ENCODE results near the gene PLA2G7. TPM values are rescaled to one million over a fixed set of nuclear protein-coding genes. Genes with fewer than 3 reads are reported as not detected.

Gene PLA2G7
- total RNA-seq, 2 experiments from 2014 or later: not detected

DNA sequence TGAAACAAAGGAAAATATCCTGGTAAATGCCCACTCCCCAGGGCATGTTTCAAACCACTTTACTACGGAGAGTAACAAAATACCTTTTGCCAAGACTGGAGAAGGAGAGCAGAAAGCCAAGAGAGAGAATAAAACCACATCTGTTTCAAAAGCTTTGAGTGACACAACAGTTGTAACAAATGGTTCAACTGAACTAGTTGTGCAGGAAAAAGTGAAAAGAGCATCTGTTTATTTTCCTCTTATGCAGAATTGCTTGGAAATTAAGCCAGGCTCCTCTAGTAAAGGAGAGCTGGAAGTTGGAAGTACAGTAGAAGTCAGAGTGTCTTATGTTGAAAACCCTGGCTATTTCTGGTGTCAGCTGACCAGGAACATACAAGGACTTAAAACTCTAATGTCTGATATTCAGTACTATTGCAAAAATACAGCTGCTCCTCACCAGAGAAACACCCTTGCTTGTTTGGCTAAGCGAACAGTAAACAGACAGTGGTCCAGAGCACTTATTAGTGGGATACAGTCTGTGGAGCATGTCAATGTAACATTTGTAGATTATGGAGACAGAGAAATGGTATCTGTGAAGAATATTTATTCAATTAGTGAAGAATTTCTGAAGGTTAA, 44.9 kb downstream of the PLA2G7 start:
- ChIA-PET CTCF (no interaction called here), POLR2A (no interaction called here)

DNA sequence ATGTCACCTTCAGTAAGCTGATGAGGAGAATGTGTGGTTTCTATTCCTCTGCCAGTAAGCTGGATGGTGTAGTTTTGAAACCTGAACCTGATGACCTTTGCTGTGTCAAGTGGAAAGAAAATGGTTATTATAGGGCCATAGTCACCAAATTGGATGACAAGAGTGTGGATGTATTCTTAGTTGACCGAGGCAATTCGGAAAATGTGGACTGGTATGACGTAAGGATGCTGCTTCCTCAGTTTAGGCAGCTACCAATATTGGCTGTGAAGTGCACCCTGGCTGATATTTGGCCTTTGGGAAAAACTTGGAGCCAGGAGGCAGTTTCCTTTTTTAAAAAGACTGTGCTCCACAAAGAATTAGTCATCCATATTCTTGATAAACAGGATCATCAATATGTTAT, 45.5 kb downstream of the PLA2G7 start:
- ChIA-PET CTCF (no interaction called here), POLR2A (no interaction called here)

DNA sequence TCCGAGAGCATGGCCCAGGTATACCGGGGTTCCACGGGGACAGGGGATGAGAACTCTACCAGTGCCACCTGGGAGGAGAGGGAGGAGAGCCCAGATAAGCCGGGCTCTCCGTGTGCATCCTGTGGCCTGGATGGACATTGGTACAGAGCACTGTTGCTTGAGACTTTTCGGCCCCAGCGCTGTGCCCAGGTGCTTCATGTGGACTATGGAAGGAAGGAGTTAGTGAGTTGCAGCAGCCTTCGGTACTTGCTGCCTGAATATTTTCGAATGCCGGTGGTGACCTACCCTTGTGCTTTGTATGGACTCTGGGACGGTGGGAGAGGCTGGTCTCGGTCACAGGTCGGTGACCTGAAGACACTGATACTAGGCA, 46.2 kb downstream of the PLA2G7 start:
- ChIA-PET CTCF (no interaction called here), POLR2A (no interaction called here)

DNA sequence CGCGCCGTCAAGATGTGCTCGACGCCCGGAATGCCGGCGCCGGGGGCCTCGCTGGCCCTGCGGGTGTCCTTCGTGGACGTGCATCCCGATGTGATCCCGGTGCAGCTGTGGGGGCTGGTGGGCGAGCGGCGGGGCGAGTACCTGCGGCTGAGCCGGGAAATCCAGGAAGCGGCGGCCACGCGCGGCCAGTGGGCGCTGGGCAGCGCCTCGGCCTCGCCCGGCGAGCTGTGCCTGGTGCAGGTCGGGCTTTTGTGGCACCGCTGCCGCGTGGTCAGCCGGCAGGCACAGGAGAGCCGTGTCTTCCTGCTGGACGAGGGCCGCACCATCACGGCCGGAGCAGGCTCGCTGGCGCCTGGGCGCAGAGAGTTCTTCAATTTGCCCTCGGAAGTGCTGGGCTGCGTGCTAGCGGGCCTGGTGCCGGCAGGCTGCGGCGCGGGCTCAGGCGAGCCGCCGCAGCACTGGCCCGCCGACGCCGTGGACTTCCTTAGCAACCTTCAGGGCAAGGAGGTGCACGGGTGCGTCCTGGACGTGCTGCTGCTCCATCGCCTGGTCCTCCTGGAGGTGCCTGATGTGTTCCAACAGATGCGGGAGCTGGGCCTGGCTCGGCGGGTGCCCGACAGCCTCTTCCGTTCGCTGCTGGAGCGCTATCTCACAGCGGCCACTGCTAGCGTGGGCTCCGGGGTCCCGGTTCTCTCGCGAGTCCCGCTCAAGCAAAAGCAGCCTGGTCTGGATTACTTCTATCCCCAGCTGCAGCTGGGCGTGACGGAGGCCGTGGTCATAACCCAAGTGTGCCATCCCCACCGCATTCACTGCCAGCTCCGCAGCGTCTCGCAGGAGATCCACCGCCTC, 46.8 kb downstream of the PLA2G7 start:
- ChIA-PET CTCF (no interaction called here), POLR2A (no interaction called here)

DNA sequence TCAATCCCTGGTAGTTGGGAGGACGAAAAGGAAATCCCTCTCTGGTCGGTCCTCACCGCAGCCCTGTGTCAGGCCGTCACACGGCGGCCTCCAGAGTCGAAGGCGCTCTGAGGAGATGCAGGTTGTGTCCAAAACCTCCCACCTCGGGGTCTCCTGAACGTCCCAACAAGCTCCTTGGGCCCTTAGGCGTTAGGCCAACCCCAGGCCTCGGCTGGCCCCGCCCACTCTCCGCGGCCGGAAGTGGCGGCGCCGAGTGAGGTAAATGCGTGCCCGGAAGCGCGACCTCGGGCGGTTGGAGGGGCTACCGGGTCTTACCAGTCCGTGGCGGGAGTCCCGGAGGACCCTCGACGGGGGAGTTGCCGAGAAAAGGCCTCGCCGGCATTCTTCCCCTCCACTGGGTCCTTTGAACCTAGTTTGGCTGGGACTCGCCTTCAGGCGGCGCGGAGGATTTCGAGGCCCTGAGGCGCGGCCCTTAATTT, 47.5 kb downstream of the PLA2G7 start, which contains the start of gene TDRD6:
Gene TDRD6 (plus strand): TSS at position 267 of the 479 bp plus-strand sequence. CDS start 244 bp downstream, outside the sequence.
- ChIA-PET POLR2A (no interaction called here), CTCF (no interaction called here)

DNA sequence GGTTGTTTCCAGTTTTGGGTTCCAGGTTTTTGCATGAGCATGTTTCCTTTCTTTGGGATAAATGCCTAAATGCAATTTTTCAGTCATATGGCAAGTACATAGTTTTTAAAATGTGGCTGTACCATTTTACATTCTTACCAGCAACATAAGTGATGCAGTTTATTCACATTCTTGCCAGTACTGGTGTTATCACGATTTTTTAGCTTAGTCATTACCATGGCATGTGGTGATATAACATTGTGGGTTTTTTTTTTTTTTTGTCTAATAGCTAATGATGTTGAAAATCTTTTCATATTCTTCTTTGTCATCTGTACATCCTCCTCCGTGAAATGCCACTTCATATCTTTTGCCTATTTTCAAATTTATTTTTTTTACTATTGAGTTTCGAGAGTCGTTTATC, 50.4 kb downstream of the PLA2G7 start:
- ChIA-PET POLR2A (no interaction called here), CTCF (no interaction called here)

DNA sequence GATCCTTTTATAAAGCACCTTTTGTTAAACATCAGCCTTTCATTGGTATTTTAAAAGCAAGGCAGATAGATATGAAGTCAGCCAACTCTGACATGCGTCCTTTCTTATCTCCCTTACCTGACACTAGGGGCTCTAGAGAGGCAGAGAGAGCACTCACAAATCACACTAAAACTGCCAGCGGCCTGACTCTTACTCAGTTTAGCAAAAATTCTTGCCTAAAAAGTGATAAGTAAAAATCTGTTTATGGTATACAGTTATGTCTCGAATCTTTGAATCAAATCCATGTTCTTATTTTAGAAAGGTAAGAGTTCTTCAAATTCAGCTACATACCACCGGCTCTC, 57.9 kb downstream of the PLA2G7 start:
- ChIA-PET POLR2A (no interaction called here), CTCF (no interaction called here)

DNA sequence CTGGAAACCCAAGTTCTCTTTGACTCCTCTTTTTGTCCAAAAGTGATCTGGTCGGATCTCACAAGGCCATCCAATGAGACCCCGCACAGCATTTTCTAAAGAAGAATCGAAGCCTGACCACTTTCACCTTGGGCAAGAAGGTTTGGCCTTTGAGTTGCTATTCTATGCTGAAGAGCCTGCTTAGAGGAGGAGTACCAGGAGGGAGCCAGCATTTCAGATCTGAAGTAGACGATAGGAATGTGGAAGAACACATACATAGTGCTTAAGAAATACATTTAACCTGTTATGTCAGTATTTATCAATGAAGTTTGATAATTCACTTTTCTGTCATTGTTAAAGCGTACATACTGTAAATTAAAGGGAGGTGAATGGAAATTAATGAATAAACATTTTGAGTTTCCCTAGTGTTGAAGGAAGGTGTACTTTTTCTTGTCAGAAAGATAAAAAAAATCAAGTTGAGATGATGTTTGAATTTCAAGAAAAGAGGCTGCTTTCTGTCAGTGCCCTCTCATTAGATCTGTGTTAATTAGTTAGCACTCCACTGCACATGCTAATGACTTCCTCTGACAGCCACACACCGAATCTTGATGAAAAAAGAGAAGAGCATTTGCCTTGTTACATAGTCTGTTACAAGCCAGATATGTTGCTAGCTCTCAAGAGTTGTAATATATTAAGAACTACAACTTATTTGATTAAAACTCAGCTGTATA, 58.4 kb downstream of the PLA2G7 start:
- POLR2A ChIA-PET: no interaction called here
- CTCF ChIA-PET: no interaction called here

DNA sequence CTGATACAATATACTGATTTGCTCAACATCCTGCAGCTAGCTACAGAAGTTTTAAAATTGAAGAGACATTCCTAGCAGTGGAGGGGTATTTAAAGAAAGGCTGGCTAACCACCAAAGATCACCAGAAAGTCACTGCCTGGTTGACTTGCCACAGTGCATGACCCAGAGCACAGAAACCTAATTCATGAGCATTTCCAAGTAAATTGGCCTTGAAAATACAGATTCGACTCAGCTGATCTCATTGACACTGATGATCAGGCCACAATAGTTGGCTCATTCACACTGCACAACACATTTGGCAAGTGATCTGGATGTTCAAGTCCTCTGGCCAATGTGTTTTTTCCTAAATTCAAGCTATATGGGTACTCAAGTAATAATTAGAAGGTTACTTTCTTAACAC, 60.8 kb downstream of the PLA2G7 start:
- ChIA-PET CTCF (no interaction called here), POLR2A (no interaction called here)

DNA sequence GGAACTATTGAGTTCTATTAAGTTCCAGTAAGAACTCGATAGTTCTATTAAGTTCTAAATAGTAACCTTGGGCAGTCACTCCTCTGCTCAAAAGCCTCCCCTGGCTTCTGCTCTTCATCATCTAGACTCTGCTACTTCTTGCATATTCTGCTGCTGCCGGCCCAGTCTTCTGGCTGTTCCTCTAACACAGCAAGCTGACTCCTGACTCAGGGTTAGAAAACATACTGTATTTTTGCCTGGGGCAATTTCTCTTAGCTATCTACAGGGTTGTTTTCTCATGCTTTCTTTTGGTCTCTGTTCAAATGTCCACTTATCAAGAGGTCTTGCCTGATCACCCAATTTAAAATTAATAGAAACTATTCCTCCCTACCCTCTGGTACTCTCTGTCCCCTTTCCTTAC, 67.8 kb downstream of the PLA2G7 start:
- POLR2A ChIA-PET: no interaction called here
- CTCF ChIA-PET: no interaction called here

DNA sequence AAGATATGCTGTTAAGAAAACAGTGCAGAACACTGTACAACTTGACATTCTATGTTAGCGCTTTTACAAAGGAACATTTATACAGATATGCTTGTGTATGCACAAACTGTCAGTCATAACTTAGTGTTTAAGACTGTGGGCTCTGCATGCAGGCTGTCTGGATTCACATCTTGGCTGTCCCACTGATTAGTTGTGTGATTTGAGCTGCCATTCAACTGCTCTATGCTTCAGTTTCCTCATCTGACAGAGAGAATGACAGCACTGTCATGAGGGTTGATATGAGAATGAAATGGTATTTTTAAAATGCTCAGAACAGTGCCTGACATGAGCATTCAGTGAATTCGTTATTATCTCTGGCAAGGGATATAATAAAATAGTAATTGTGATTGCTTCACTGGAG, 73.7 kb downstream of the PLA2G7 start:
- POLR2A ChIA-PET: no interaction called here
- CTCF ChIA-PET: no interaction called here

DNA sequence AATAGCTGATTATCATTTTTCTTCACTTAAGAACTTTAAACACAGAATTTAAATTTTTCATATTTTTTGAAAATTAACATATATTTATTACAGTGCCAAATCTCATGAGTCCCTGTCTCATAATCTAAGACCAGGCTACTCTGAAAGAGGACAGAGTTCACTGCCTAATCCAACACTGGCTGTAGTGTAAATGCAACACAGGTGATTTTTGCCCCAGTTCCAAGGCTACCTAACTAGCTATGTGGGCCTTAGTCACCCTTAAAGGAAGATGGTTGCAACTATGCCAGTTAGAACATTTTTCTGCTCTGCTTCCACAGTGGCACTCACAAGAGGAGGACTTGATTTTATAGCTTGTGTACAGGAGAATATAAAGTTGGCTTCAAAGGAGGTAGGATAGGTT, 77.5 kb downstream of the PLA2G7 start:
- ChIA-PET CTCF (no interaction called here), POLR2A (no interaction called here)

DNA sequence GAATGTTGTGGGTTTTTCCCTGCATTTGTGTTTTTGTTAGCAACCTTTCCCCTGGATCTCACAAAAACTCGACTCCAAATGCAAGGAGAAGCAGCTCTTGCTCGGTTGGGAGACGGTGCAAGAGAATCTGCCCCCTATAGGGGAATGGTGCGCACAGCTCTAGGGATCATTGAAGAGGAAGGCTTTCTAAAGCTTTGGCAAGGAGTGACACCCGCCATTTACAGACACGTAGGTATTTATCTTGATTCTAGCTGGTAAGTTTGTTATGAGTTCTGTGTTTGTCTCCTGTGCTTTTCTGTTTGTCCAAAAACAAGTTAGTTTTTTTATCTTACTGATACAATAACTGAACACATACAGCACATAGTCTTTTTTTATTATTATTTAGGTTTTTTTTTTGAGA, 79.4 kb downstream of the PLA2G7 start:
- ChIA-PET POLR2A (no interaction called here), CTCF (no interaction called here)

Other genes starting within 250 kb of the PLA2G7 start
- gene RCAN2, start 243.9 kb downstream of the PLA2G7 start, total RNA-seq: under 1 TPM; 0.36 to 0.55 TPM
- gene CYP39A1, start 82.6 kb downstream of the PLA2G7 start, total RNA-seq: not detected
- 1 to 10 TPM; 1.1 to 1.5 TPM for gene SLC25A27, start 82.4 kb downstream of the PLA2G7 start, total RNA-seq
- gene TDRD6, start 47.5 kb downstream of the PLA2G7 start, total RNA-seq: not detected
- not detected for gene ANKRD66, start 11.6 kb upstream of the PLA2G7 start, total RNA-seq
- gene MEP1A, start 58.0 kb upstream of the PLA2G7 start, total RNA-seq: not detected
- not detected for gene ADGRF5, start 186.6 kb upstream of the PLA2G7 start, total RNA-seq

All from activated CD8-positive, alpha-beta memory T cell treated with anti-CD3 and anti-CD28 coated beads for 36 hours (primary cell).